Mucosa of descending colon (tissue), 3 donors: ENCODE data around the gene GRIN1. TPM values are rescaled to one million over a fixed set of nuclear protein-coding genes. Genes with fewer than 3 reads are reported as not detected.
A peak's percentile ranks its signal among the peaks of the same experiment; 100 is the strongest.

Experiments used
- ATAC-seq: fragments of 200-7000 bp; cut with Tn5 transposase; one replicate; pipeline ENCODE4 v1.9.1; 2020; ENCODE audit warnings: mild to moderate bottlenecking, moderate library complexity
- DNase-seq, 3 donors: peaks; one replicate each; pipeline ENCODE4 v3.0.0-alpha.2; 2020
- H3K36me3 ChIP-seq: fragments of 200-600 bp; one replicate; pipeline ENCODE4 v1.8.0; 2021; ENCODE audit warnings: low read depth, mild to moderate bottlenecking
- H3K4me1 ChIP-seq: fragments of 200-600 bp; one replicate; pipeline ENCODE4 v1.8.0; 2021; ENCODE audit warnings: low read depth, mild to moderate bottlenecking
- H3K4me3 ChIP-seq: fragments of 200-600 bp; one replicate; pipeline ENCODE4 v1.8.0; 2021; ENCODE audit warnings: mild to moderate bottlenecking
- H3K9me3 ChIP-seq: fragments of 200-600 bp; one replicate; pipeline ENCODE4 v1.8.0; 2021; ENCODE audit warnings: mild to moderate bottlenecking
- CTCF ChIP-seq: fragments of 200-600 bp; IDR thresholded peaks from one replicate; pipeline ENCODE4 v1.8.0; 2022; ENCODE audit warnings: antibody characterized with exemption, mild to moderate bottlenecking
- intact Hi-C, 2 donors: fragments of 100-400 bp; cut with DNase I in 1 of 2; cut with micrococcal nuclease in 1 of 2; formaldehyde crosslinking; loops; one replicate each; pipeline versions ENCODE4 v1.11.0 to v1.11.1; 2022; cut with DNase I, micrococcal nuclease
- total RNA-seq, 3 donors: library from RNA; stranded (reverse); fragmentation: NEBNext Ultra II Directional in 2 of 3; extraction: Animal tissue kit (Norgen Biotek cat#: 25700) in 2 of 3; gene quantifications; one replicate each; pipeline versions ENCODE4 v1.2.1 to v1.2.4, GENCODE V29; 2021 to 2023
- donor health status: DM: no; HTN: no; CAD: no; lungs with moderate emphysema.
- donor health status: DM: no; HTN: no; CAD: no.
- donor health status: DM: no; HTN: yes; CAD: no.

GRIN1 gene
- total RNA-seq, 3 donors from 2014 or later, result 0.36 to 2.6 TPM; not detected in 1

DNA sequence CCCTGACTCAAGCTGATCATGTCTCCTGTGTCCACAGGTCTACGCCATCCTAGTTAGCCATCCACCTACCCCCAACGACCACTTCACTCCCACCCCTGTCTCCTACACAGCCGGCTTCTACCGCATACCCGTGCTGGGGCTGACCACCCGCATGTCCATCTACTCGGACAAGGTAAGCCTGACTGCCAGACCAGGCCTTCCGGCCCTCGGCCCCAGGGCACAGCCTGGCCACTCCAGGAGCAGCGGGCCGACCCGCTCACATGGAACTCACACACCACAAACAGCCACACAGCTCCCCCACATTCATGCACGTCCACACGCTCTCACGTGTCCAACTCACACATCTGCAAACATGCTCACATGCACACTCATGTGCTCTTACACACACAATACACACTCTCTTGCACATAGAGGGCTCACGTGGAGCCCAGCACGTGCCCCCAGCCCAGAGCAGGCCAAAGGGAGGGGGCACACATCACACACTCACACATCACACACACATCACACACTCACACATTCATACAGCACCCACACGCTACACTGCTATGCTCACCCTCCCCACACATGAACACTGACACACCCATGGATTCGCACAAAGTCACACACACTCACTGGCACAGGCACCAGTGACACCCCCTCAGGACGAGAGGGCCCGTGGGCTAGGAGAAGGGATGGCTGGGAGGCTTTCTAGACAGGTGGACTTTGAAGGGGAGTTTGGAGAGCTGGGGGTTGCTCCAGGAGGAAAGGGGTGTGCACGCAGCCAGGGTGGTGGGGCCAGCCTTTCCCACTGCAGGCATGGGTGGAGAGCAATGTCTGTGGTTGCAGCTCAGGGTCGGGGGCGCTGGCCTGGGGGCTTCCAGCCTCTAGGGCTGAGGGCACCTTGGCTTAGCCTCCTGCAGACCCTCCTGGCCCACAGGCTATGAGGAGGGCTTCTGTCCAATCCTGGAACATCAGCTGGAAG lies 3.3 kb downstream of the GRIN1 start:
- no peaks in the 10 kb centered on the region for H3K36me3 ChIP-seq
- intact Hi-C loops, result no loop called here
- TF ChIP-seq CTCF, result no peak
- H3K9me3 ChIP-seq, result no peaks in the 10 kb centered on the region
- no peaks in the 10 kb centered on the region for H3K4me1 ChIP-seq
- ATAC-seq (no peak), DNase-seq (no peak)
- H3K4me3 ChIP-seq, result no peak overlapping the region

DNA sequence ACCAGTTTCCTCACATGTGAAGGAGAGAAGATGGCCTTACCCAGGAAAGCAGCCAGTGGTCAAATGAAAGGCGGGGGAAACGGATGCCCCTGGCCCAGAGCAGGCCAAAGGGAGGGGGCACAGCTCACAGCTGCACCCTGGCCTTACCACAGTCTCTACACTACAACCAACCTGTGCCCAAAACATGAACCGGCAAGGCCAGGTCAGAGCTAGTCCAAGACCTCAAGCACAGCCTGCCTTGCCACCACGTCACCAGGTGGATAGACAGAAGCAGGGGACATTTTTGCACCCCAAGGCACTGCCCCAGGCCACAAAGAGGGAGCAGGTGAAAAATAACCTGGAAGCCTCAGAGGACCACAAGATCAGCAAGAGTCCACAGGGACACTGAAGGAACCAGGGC lies 4.5 kb downstream of the GRIN1 start:
- no peak for ATAC-seq
- Histone ChIP-seq H3K4me1 (no peaks in the 10 kb centered on the region), H3K36me3 (no peaks in the 10 kb centered on the region), H3K4me3 (no peak overlapping the region), H3K9me3 (no peaks in the 10 kb centered on the region)
- no peak for DNase-seq
- intact Hi-C loops, result no loop called here
- TF ChIP-seq CTCF, result no peak

DNA sequence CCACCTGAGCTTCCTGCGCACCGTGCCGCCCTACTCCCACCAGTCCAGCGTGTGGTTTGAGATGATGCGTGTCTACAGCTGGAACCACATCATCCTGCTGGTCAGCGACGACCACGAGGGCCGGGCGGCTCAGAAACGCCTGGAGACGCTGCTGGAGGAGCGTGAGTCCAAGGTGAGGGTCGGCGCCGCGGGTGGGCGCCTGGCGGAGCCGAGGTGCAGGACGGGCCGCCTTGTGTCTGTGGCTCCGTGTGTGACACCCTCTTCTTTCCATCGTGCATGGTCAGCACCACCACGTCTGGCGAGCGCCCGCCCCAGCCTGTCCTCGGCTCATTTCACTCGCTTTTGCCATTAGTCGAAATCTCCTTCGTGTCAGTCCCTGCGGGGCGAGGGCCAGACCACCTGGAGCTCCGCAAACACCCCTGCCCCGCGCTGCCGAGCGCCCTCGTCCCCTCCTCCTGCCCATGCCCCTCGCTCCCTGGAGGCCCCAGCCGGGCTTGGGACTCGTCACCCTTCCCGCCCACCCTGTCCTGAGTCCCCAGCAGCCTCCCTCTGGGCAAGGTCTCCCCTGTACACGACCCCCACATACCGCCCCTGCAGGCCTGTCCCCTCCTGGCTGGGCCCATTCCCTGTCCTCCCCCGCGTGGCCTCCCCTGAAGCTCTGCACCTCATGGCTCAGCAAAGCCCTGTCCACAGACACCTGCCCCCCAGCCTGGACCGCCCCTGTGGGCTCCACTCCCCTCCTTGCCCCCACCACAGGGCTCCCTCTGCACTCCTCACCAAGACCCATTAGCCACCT lies 7.0 kb downstream of the GRIN1 start:
- no peaks in the 10 kb centered on the region for H3K36me3 ChIP-seq
- TF ChIP-seq CTCF, result no peak
- DNase-seq (peak in 1 of 3 donors; percentile 19), ATAC-seq (no peak)
- H3K9me3 ChIP-seq, result no peaks in the 10 kb centered on the region
- intact Hi-C loops, result no loop called here
- H3K4me3 ChIP-seq, result no peak overlapping the region
- no peaks in the 10 kb centered on the region for H3K4me1 ChIP-seq

DNA sequence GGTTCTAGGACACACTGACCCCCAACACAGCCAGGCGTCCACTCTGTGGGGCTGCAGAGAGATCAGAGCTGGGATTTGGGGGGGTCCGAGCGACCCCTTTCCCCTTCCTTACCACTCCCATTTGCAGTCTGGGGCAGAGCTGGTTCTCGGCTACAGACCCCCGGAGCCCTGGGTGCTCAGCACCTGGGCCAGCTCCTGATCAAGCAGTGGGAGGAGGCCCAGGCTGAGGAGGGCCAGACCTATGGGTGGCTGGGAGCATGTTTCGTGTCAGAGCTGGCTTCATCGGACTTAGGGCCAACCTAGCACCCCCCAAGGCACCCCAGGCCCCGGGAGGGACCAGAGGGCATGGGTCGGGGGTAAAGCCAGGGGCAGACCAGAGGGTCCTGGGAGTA lies 7.6 kb downstream of the GRIN1 start:
- DNase-seq, result peak in 1 of 3 donors; percentile 19
- no peak for TF ChIP-seq CTCF
- Histone ChIP-seq H3K4me3 (no peak overlapping the region), H3K4me1 (no peaks in the 10 kb centered on the region), H3K36me3 (no peaks in the 10 kb centered on the region), H3K9me3 (no peaks in the 10 kb centered on the region)
- no peak for ATAC-seq
- intact Hi-C loops, result no loop called here

- no peaks in the 10 kb centered on the region for H3K36me3 ChIP-seq
- no peak overlapping the region for H3K4me3 ChIP-seq
- no peaks in the 10 kb centered on the region for H3K9me3 ChIP-seq
- no peak for TF ChIP-seq CTCF
- no peak for ATAC-seq
- no peak for DNase-seq
- intact Hi-C loops, result no loop called here
- no peaks in the 10 kb centered on the region for H3K4me1 ChIP-seq
These were observed 8.3 kb downstream of the GRIN1 start for GRCh38 chr9:137147091-137147792.
